Activated CD4-positive, alpha-beta memory T cell treated with anti-CD3 and anti-CD28 coated beads for 36 hours (primary cell): Measurements from ENCODE around the gene TMEM231. TPM values are rescaled to one million over a fixed set of nuclear protein-coding genes. Genes with fewer than 3 reads are reported as not detected.
"Not testable (repeated sequence)": the region's sequence is repeated elsewhere in the genome, so short reads cannot be mapped to it uniquely, and the experiment has no call there.

Source experiments
- CTCF ChIA-PET: fragments of 350-600 bp; sonication (Branson Sonifier 250); formaldehyde crosslinking; loops from one replicate; lab custom pipeline; 2021; ENCODE audit warnings: antibody characterized with exemption, inconsistent platforms; lab: Charles Lee
- POLR2A ChIA-PET: fragments of 350-600 bp; sonication (Branson Sonifier 250); formaldehyde crosslinking; loops from one replicate; lab custom pipeline; 2021; ENCODE audit warnings: antibody characterized with exemption; lab: Charles Lee
- DNase-seq: peaks from one replicate; pipeline ENCODE4 v3.0.0-alpha.2; 2020
- H3K27ac Mint-ChIP-seq: one replicate; pipeline ENCODE4 v1.8.0; 2021; ENCODE audit warnings: mixed read lengths
- H3K27me3 Mint-ChIP-seq: one replicate; pipeline ENCODE4 v1.8.0; 2021; ENCODE audit warnings: mixed read lengths
- H3K36me3 Mint-ChIP-seq: one replicate; pipeline ENCODE4 v1.8.0; 2021; ENCODE audit warnings: mixed read lengths
- H3K4me1 Mint-ChIP-seq: one replicate; pipeline ENCODE4 v1.8.0; 2021; ENCODE audit warnings: low read depth, mixed read lengths
- H3K4me3 Mint-ChIP-seq: one replicate; pipeline ENCODE4 v1.8.0; 2021; ENCODE audit warnings: mild to moderate bottlenecking, mixed read lengths
- H3K9me3 Mint-ChIP-seq: one replicate; pipeline ENCODE4 v1.8.0; 2021; ENCODE audit warnings: mixed read lengths
- intact Hi-C: fragments of 100-400 bp; cut with micrococcal nuclease; formaldehyde crosslinking; loops from one replicate; pipeline ENCODE4 v1.15.1; 2023
- total RNA-seq, 2 experiments: library from RNA; stranded (reverse); gene quantifications; one replicate each; pipeline ENCODE4 v1.2.3, GENCODE V29; 2021

The TMEM231 gene
- total RNA-seq, 2 experiments from 2014 or later = 4.6 to 5.3 TPM

DNA sequence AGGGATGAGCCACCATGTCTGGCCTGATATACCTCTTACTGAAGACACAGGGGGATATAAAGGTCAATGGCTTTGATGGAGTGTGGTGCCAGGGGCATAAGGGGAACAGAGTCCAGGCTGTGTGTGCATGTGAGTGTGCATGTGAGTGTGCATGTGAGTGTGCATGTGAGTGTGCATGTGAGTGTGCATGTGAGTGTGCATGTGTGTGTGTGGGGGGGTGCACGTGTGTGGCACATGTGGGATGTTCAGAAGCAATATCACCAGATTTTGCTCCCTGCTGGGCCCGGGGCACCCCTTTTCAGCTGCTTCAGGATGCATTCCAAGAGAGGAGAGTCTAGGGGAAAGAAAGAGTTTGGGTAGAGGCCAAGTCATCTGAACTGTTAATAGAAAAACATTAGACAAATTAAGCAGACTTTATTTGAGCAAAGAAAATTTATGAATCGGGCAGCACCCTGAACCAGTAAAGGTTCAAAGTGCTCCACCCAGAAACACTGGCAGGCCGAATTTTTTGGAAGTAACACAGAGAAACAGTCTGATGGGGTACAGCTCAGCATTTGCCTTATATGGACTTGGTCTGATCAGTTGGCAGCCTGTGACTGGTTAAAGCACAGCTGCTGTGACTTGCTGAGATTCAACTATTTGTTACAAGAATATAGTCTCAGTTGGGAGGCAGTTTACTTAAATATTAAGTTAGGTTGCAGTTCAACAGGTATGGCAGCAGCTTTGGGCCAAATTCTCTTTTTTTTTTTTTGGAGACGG lies 29.8 kb downstream of the TMEM231 start:
- ChIA-PET POLR2A (no interaction called here), CTCF (interaction anchor here (1.1 kb wide), 1 partner anchor 9 kb away, joined by 3 read pairs; no protein-coding TSS in a partner anchor)
- H3K27me3 Mint-ChIP-seq = no peaks in the 10 kb centered on the region
- no peaks in the 10 kb centered on the region for H3K9me3 Mint-ChIP-seq
- intact Hi-C loops = no loop called here
- no peaks in the 10 kb centered on the region for H3K36me3 Mint-ChIP-seq
- no peak overlapping the region for H3K4me3 Mint-ChIP-seq
- no peak for DNase-seq
- no peaks in the 10 kb centered on the region for H3K4me1 Mint-ChIP-seq
- H3K27ac Mint-ChIP-seq = no peak overlapping the region

DNA sequence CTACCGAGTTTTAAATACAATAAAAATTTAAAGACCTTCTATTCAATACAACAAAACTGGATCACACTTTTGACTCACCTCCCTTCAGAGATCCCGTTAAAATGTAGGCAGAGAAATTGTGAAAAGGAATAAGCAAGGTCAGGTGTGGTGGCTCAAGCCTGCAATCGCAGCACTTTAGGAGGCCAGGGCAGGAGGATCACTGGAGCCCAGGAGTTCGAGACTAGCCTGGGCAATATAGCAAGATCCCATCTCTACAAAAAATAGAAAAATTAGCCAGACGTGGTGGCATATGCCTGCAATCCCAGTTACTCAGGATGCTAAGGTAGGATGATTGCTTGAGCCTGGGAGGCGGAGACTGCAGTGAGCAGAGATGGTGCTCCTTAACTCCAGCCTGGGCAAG lies 36.9 kb downstream of the TMEM231 start:
- intact Hi-C loops = no loop called here
- DNase-seq = no peak
- no peaks in the 10 kb centered on the region for H3K9me3 Mint-ChIP-seq
- POLR2A ChIA-PET = no interaction called here
- no peak overlapping the region for H3K27ac Mint-ChIP-seq
- peaks cover 10% of the 10 kb centered on the region for H3K4me1 Mint-ChIP-seq
- H3K4me3 Mint-ChIP-seq = no peak overlapping the region
- H3K36me3 Mint-ChIP-seq = no peaks in the 10 kb centered on the region
- CTCF ChIA-PET = interaction anchor here (3.3 kb wide), 1 partner anchor 47 kb away, joined by 36 read pairs; no protein-coding TSS in a partner anchor
- no peaks in the 10 kb centered on the region for H3K27me3 Mint-ChIP-seq

DNA sequence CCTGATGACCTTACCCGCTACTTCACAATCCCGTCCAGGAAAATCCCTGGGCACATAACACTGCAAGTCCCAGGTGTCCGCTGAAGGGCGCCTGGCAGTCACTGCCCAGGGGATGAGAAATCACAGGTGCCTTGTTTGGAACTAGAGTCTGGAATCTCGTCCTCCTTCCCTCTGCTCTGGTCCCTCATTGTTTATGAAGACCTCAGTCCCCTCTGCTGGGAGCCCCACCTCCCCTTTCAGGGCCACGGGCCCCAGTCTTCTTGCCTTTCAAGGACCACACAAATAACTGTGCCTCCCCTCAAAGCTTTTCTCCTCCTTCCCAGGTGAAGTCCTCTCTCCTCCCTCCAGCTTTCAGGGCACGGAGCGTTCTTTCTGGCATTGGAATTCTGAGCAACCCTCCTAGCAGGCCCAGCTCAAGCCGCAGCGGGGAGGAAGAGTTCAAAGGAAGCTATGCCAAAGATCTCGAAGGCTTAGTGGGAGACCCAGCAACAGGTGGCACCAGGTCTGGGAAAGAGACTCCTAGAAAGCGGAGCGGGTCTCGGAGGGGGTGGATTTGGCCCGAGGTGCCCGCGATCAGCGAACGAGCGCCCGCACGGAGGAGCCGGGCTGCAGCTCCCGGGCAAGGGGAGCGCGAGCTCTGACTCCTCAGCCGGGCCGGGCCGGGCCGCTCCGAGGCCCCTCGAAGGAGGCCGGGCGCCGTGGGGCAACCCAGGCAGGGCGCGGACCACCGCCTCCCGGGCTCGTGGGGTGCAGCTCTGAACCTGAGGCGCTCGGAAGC lies 39.7 kb downstream of the TMEM231 start:
- CTCF ChIA-PET = interaction anchor here (1.0 to 3.3 kb wide), 25 partner anchors 9 to 317 kb away, joined by 3 to 36 read pairs (median 6); partner anchors contain the start of genes CFDP1, GABARAPL2 and TMEM170A
- H3K27me3 Mint-ChIP-seq, H3K36me3 Mint-ChIP-seq: not testable (repeated sequence)

DNA sequence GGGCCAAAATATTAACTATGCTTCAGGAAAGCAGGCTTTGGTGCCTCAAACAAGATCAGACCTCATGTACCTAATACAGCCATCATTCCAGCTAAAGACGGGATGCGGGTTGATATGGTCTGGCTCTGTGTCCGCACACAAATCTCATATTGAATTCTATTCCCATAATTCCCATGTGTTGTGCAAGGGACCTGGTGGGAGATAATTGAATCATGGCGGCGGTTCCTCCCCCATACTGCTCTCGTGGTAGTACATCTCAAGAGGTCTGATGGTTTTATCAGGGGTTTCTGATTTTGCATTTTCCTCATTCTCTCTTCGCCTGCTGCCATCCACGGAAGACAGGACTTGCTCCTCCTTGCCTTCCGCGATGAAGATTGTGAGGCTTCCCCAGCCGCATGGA lies 41.8 kb downstream of the TMEM231 start:
- POLR2A ChIA-PET = interaction anchor here (0.6 kb wide), 1 partner anchor 23 kb away, joined by 3 read pairs; no protein-coding TSS in a partner anchor
- DNase-seq = no peak
- Mint-ChIP-seq H3K27me3 (no peaks in the 10 kb centered on the region), H3K4me1 (peaks cover 10% of the 10 kb centered on the region), H3K36me3 (no peaks in the 10 kb centered on the region), H3K4me3 (no peak overlapping the region), H3K9me3 (no peaks in the 10 kb centered on the region), H3K27ac (no peak overlapping the region)
- CTCF ChIA-PET = interaction anchor here (0.6 to 1.1 kb wide), 2 partner anchors 49 to 404 kb away, joined by 3 to 5 read pairs; no protein-coding TSS in a partner anchor
- intact Hi-C loops = no loop called here

More for the DNA sequence above, 39.7 kb downstream of the TMEM231 start:
- DNase-seq = peak; percentile 38
- Mint-ChIP-seq H3K4me3 (peak overlapping the region; percentile 72), H3K4me1 (peaks cover 10% of the 10 kb centered on the region)
- not testable (repeated sequence) for H3K9me3 Mint-ChIP-seq, H3K27ac Mint-ChIP-seq
- POLR2A ChIA-PET = interaction anchor here (0.9 to 2.0 kb wide), 4 partner anchors 39 to 131 kb away, joined by 3 to 12 read pairs (median 6); partner anchors contain the start of genes KARS1, TERF2IP, TMEM170A and TMEM231
- intact Hi-C loops = loop anchor here (2.0 kb wide), 1 partner anchor 48 kb away; no protein-coding TSS in a partner anchor

DNA sequence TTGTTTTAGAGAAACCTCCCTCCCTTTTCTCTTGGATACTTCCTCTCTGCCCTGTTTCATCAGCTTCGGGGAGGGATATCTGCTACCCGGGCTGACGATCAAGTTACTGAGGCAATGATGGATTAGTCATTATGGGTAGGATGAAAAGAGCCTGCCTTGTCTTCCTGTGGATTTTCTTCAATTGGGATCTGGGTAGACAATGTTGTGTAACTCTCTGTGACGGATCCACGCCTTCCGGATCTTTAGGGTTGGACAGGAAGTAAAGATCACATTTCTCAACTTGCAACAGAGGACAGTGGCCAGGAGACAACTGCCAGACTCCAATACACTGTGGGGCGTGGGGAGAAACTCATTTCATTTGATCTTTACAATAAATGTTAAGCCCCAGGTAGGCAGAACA lies 49.5 kb downstream of the TMEM231 start:
- ChIA-PET POLR2A (no interaction called here), CTCF (interaction anchor here (2.0 kb wide), 1 partner anchor 10 kb away, joined by 8 read pairs; no protein-coding TSS in a partner anchor)
- no peak overlapping the region for H3K27ac Mint-ChIP-seq

DNA sequence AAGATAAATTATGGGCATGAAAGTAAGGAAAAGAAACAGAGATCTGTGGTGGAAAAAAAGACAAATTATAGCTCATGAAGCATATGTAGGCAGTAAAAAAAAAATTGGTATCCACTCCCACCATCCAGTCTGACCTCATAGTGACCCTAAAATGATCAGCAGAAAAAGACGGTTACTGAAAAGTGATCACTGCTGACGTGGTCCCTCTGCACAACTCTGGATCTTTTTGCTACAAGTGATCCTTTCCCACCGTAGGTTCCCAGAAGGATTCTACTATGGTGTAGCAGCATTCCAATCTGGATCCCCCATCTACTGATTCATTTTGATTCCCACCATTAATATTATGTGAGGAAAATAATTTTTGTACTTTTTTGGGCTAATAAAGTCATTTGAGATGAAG lies 49.9 kb downstream of the TMEM231 start:
- DNase-seq = no peak
- no peak overlapping the region for H3K27ac Mint-ChIP-seq
- peaks cover 6% of the 10 kb centered on the region for H3K4me1 Mint-ChIP-seq
- H3K27me3 Mint-ChIP-seq = peaks cover 10% of the 10 kb centered on the region
- ChIA-PET POLR2A (no interaction called here), CTCF (interaction anchor here (1.1 kb wide), 1 partner anchor 41 kb away, joined by 6 read pairs; no protein-coding TSS in a partner anchor)
- H3K36me3 Mint-ChIP-seq = no peaks in the 10 kb centered on the region
- intact Hi-C loops = no loop called here
- H3K9me3 Mint-ChIP-seq = no peaks in the 10 kb centered on the region
- no peak overlapping the region for H3K4me3 Mint-ChIP-seq

More for the DNA sequence above, 49.5 kb downstream of the TMEM231 start:
- no peak for DNase-seq
- no peaks in the 10 kb centered on the region for H3K36me3 Mint-ChIP-seq
- intact Hi-C loops = no loop called here
- no peak overlapping the region for H3K4me3 Mint-ChIP-seq
- peaks cover 10% of the 10 kb centered on the region for H3K27me3 Mint-ChIP-seq
- peaks cover 6% of the 10 kb centered on the region for H3K4me1 Mint-ChIP-seq
- H3K9me3 Mint-ChIP-seq = no peaks in the 10 kb centered on the region

DNA sequence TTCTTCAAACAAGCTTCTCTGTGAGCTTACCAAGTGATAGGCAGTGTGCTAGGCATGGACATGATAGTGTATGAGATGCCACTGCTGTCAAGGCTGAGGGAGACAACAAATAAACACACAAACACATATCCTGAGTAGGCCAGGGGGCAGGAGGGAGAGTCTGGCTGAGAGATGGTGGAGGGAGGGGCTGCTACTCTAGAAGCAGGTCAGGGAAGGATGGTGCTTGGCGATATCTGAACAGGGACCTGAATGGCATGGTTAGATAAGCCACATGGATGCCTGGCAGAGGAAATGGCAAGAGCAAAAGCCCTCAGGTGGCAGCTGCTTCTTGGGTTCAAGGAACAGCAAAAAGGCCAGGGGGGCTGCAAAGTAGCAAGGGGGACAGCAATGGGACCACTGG lies 52.3 kb downstream of the TMEM231 start:
- POLR2A ChIA-PET = no interaction called here
- Mint-ChIP-seq H3K4me1 (peaks cover 6% of the 10 kb centered on the region), H3K27me3 (peaks cover 10% of the 10 kb centered on the region), H3K9me3 (no peaks in the 10 kb centered on the region), H3K27ac (no peak overlapping the region), H3K4me3 (no peak overlapping the region), H3K36me3 (no peaks in the 10 kb centered on the region)
- DNase-seq = no peak
- CTCF ChIA-PET = no interaction called here
- intact Hi-C loops = no loop called here

DNA sequence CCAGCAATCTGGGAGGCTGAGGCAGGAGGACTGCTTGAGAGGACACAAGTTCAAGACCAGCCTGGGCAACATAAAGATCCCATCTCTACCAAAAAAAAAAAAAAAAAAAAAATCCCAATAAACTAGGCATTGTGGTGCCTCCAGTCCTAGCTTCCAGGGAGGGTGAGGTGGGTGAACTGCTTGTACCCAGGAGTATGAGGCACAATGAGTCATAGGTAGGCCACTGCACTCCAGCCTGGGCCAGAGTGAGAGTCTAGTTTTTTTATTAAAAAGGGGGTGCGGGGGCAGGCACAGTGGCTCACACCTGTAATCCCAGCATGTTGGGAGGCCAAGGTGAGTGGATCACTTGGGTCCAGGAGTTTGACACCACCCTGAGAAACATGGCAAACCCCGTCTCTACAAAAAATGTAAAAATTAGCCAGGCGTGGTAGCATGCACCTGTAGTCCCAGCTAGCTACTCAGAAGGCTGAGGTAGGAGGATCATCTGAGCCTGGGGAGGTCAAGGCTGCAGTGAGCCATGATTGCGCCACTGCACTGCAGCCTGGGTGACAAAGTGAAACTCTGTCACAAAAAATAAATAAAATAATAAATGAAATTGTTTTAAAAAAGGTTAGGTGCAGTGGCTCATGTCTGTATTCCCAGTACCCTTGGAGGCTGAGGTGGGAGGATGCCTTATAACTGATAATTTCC lies 53.0 kb downstream of the TMEM231 start:
- ChIA-PET POLR2A (no interaction called here), CTCF (no interaction called here)
- no peaks in the 10 kb centered on the region for H3K36me3 Mint-ChIP-seq
- peaks cover 6% of the 10 kb centered on the region for H3K4me1 Mint-ChIP-seq
- H3K4me3 Mint-ChIP-seq = no peak overlapping the region
- H3K27ac Mint-ChIP-seq = no peak overlapping the region
- no peaks in the 10 kb centered on the region for H3K9me3 Mint-ChIP-seq
- peaks cover 7% of the 10 kb centered on the region for H3K27me3 Mint-ChIP-seq
- intact Hi-C loops = no loop called here
- DNase-seq = no peak

DNA sequence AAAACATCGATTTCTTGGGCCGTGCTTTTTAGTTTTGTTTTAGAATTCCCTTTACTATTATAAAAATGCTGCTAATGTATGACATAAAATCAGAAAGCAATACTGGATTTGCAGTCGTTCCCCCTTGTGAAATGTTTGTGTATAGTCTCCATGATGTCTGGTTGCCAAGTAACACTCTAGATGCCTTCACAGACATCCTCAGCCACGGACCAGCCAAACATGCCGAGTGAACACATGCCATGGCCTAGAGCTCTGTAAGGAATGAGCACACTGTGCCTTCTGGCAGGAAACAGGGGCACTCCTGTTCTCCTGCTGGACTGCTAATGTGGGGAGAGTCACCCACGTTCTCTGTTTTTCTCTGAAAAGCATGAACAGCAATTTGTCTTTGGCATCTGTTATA lies 54.2 kb downstream of the TMEM231 start:
- H3K27me3 Mint-ChIP-seq, POLR2A ChIA-PET, H3K4me1 Mint-ChIP-seq, intact Hi-C loops, CTCF ChIA-PET, DNase-seq, H3K27ac Mint-ChIP-seq, H3K36me3 Mint-ChIP-seq, H3K9me3 Mint-ChIP-seq, H3K4me3 Mint-ChIP-seq: not testable (repeated sequence)

DNA sequence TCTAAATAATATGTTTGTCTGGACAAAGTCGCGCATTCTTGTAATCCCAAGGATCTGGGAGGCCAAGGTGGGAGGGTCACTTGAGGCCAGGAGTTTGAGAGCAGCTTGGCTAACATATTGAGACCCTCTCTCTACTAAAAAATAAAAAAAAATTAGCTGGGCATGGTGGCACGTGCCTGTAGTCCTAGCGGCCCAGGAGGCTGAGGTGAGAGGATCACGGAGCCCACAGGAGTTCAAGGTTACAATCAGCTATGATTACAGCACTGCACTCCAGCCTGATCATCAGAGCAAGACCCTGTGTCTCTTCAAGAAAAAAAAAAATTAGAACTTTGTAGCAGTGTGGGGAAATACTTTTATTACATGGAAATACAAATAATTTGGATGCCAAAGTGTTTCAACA lies 54.7 kb downstream of the TMEM231 start:
- CTCF ChIA-PET = interaction anchor here (0.9 kb wide), 1 partner anchor 302 kb away, joined by 3 read pairs; no protein-coding TSS in a partner anchor
- no peak overlapping the region for H3K27ac Mint-ChIP-seq
- POLR2A ChIA-PET = no interaction called here
- intact Hi-C loops = no loop called here
- H3K27me3 Mint-ChIP-seq = peaks cover 5% of the 10 kb centered on the region
- H3K4me1 Mint-ChIP-seq = peaks cover 6% of the 10 kb centered on the region
- H3K4me3 Mint-ChIP-seq = no peak overlapping the region
- no peaks in the 10 kb centered on the region for H3K36me3 Mint-ChIP-seq
- no peak for DNase-seq
- H3K9me3 Mint-ChIP-seq = no peaks in the 10 kb centered on the region

DNA sequence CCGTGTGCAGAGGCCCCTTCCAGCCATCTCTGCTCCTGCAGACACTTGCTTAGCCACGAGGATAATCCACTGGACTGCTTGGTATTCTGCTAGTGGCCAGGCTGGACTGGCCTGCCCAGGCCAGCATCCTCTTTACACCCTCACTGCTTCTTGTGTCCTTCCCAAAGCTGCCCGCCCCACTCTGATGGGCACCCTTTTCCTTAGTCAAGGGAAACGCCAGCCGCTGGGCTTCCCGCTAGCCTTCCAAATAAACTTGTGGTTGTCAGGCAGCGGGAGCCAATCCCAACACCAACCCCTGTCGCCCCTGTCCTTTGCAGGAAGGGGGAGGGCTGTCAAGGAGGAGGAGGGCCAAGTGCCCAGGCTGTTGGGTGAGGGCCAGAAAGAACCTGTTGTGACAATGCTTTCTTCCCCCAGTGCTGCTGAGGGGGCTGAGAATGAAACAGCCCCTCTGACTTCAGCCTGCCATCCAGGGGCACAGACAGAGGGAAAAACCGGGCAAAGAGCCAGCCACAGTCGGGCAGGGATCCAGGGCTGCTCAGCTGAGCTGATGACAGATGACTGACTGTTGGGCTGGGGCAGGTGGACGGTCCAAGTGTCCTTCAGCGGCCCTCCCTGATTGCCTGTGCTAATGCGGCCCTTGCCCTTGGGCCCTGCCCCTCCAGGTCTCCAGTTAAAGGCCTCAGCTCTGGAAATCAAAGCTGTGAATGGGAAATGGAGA lies 57.3 kb downstream of the TMEM231 start:
- CTCF ChIA-PET, H3K36me3 Mint-ChIP-seq, POLR2A ChIA-PET, H3K4me3 Mint-ChIP-seq, intact Hi-C loops, H3K4me1 Mint-ChIP-seq, DNase-seq, H3K9me3 Mint-ChIP-seq, H3K27ac Mint-ChIP-seq: not testable (repeated sequence)
- H3K27me3 Mint-ChIP-seq = peaks cover 16% of the 10 kb centered on the region
